AG09319 (cell line): ENCODE results near the gene CRMP1.
A peak's percentile ranks its signal among the peaks of the same experiment; 100 is the strongest.
"Not testable (repeated sequence)": the region's sequence is repeated elsewhere in the genome, so short reads cannot be mapped to it uniquely, and the experiment has no call there.

Experiments used
- DNase-seq: peaks from one replicate; pipeline ENCODE4 v3.0.0-alpha.2; 2010; ENCODE audit warnings: low read depth; ENCODE audit errors: extremely low read depth
- TF ChIP-seq, protein P1 (sequence below): IDR thresholded peaks from 2 replicates; pipeline ENCODE4 v1.5.1; 2011; ENCODE audit warnings: low read depth, mild to moderate bottlenecking, inconsistent platforms, low read length, moderate library complexity

Gene CRMP1

DNA sequence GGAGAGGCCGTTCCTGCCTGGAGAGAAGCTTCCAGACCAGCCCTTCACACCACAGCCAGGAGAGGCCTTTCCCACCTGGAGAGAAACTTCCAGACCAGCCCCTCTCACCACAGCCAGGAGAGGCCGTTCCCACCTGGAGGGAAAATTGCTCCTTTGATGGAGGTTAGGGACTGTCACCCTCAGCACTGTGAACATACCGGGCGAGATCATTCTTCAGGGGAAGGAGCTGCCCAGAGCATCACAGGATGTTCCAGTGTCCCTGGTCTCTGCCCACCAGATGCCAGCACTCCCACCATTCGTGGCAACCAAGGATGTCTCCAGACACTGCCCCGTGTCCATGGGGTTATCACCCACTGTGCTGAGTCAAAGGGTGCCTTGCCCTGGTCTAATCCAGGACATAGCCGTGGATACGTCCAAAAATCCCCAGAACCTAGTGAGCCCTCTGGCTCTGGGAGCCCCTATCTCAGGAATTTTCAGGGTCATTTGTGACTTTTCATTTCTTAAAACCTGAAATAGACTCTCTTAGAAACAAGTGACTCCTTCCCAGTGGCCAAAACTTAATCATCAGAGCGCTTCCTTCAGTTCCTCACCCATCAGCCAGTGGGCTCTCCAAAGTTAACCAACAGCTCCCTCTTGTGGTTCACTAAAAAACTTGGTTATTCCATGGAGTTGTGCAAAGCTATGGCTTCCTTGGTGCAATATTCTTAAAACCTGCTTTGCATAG lies 80.2 kb downstream of the CRMP1 start:
- TF ChIP-seq, protein P1, sequence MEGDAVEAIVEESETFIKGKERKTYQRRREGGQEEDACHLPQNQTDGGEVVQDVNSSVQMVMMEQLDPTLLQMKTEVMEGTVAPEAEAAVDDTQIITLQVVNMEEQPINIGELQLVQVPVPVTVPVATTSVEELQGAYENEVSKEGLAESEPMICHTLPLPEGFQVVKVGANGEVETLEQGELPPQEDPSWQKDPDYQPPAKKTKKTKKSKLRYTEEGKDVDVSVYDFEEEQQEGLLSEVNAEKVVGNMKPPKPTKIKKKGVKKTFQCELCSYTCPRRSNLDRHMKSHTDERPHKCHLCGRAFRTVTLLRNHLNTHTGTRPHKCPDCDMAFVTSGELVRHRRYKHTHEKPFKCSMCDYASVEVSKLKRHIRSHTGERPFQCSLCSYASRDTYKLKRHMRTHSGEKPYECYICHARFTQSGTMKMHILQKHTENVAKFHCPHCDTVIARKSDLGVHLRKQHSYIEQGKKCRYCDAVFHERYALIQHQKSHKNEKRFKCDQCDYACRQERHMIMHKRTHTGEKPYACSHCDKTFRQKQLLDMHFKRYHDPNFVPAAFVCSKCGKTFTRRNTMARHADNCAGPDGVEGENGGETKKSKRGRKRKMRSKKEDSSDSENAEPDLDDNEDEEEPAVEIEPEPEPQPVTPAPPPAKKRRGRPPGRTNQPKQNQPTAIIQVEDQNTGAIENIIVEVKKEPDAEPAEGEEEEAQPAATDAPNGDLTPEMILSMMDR: peak; percentile 72
- DNase-seq: peak; percentile 49

DNA sequence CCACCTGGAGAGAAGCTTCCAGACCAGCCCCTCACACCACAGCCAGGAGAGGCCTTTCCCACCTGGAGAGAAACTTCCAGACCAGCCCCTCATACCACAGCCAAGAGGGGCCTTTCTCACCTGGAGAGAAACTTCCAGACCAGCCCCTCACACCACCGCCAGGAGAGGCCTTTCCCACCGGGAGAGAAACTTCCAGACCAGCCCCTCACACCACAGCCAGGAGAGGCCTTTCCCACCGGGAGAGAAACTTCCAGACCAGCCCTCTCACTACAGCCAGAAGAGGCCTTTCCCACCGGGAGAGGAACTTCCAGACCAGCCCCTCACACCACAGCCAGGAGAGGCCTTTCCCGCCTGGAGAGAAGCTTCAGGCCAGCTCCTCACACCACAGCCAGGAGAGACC lies 80.8 kb downstream of the CRMP1 start:
- DNase-seq: not testable (repeated sequence)

DNA sequence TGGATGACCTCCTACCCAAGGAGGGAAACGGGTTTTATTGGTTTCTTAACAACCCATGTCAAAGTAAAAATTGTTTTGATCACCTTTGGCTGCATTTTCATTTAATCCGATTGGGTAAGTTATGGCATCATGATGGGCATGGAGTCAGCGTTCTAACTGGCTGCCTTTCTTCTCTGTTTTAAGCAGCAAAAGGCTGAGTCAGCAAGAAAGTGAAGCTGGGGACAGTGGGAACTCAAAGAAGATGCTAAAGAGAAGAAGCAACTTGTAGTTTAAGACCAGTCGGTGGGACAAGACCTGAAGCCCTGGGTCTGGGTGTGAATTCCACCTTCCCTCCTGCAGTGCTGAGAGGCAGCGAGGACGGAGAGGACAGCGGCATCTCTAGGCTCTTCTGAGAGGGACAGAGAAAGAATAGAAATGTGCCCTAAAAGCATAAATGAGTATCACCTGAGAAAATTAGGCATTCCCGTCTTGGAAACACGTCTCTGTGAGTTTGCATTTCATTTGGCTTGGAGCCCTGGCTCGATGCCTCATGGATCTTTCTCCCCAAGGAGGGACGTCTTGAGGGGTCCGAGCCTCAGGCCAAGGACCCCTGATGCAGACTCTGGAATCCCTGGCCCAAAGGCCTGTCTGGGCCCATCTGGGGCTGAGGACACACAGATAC lies 82.0 kb downstream of the CRMP1 start:
- TF ChIP-seq, protein P1: no peak
- DNase-seq: no peak

DNA sequence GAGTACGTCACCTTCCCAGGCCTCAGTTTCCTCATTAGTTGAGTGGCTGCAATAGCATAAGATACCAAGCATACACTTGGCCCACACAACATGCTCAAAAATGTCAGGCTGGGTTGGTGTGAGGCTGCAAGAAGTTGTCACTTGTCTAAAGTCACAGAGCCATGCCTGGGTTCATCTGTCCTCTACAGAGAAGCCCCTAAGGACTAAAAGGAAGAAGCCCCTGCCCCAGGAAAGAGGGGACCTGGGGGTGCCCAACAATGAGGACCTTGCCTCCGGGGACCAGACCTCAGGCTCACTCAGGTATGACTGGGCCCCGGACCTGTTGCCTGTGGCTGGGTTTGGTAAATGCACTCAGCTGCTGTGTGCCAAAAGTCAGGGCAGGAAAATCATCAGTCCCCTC lies 82.7 kb downstream of the CRMP1 start:
- DNase-seq: no peak
- TF ChIP-seq, protein P1: no peak

DNA sequence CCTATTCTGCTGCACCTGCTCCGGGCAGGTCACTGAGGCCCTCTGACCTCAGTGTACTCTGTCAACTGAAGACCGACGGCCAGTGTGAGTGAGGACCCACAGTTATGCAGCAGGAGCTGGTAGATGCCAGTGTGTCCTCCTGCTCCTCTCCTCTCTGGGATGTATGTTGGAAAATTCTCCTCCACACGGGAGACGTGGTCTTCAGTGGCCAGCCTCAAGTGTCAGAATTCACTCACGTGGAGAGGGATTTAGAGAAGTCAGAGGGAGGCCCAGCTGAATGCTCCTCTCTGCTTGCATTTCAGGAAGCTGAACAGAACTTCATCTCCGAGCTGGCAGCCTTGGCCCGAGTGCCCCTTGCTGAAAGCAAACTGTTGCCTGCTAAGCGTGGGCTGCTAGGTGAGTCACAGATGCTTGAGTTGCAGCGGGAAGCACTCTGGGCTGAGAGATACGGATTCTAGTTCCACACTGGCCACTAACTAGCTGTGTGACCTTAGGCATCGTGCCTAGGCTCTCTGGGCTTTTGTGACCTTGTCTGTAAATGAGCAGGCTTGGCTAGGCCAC lies 83.6 kb downstream of the CRMP1 start:
- no peak for DNase-seq
- TF ChIP-seq, protein P1: no peak

DNA sequence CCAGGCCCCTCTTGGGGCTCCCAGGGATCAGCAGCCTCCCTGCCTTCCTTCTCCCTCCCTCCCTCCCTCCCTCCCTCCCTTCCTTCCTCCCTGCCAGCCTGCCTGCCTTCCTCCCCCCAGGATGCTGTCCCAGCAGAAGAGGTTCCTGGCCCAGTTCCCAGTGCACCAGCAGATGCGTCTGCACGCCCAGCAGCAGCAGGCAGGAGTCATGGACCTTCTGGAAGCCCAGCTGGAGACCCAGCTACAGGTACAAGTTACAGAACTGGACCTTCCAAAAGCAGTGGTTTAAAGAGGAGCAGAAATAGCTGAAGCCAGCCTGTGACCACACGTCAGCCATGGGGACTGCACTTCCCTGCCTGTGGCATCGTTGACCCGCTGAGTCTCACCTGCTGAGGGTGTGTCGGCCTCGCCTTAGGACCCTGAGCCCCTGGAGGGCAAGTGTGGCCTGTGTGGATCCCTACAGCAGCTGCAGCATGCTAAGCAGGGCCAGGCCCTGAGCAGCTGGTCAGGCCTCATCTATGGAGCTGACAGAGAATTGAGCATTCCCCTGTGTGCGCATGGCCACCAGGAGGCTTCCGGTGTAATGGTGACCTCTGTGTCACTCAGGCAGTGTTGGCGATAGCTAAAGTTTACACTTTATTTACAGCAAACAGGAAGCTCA lies 84.7 kb downstream of the CRMP1 start:
- no peak for DNase-seq
- TF ChIP-seq, protein P1: no peak

DNA sequence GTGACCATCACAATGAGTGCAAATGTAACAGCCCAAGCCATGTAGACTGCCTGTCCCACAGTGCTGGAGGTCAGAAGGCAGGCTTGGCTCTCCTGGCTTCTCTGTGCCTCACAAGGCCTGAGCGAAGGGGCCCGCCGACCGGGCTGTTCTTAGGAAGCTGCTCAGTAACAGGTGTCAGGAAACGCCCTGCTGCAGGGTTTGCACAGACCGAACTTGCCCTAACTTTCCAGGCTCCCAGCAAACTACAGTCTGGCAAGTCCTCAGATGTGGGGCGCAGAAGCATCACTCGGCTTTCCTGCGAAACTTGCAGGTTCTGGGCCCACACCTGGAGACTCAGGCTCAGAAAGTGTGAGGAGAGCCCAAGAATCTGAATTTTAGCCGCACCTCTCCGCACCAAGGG lies 87.6 kb downstream of the CRMP1 start:
- TF ChIP-seq, protein P1: no peak

More for the DNA sequence above, 87.6 kb downstream of the CRMP1 start:
- no peak for DNase-seq
